EH (cell line): ENCODE results near the gene MZF1.
A peak's percentile ranks its signal among the peaks of the same experiment; 100 is the strongest.

Experiments used
- DNase-seq: peaks from one replicate; pipeline ENCODE4 v3.0.0-alpha.2; 2015; ENCODE audit warnings: low read depth

The MZF1 gene

GRCh38 chr19:58570770-58571574, 2.2 kb downstream of the MZF1 start:
- DNase-seq = no peak

- DNase-seq = no peak
These were observed 3.0 kb downstream of the MZF1 start for GRCh38 chr19:58569943-58570670.

- DNase-seq = no peak
These were observed 3.8 kb downstream of the MZF1 start for GRCh38 chr19:58569191-58569942.

DNA sequence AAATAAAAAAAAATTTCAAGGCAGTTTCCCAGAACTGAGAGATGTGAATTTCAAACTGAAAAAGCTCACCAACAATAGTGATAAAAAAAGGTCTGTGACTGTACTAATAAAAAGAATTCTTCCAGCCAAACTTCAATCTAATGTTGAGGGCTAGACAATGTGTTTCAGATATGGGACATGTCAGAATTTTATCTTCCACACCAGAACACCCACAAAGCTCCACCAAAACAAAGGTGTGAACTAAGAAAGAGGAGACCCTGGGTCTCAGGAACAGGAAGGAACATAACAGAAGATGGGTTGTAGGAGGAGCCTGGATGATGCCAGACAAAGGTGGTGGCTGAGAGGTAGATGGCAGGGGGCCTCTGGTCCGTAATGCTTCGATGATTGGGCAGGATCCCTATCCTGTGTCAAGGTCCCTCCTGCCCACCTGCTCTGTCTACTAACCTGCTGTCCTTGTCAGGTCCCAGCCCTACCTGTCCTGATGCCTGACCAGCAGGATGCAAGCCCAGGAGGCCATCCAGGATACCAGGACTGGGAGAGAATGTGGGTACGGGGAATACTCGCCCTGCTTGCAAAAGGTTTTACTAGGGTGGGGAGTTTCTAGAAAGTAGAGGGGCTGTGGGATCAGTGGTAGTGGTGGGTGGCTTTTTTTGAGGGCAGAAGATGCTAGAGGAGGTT, 4.5 kb downstream of the MZF1 start:
- no peak for DNase-seq

DNA sequence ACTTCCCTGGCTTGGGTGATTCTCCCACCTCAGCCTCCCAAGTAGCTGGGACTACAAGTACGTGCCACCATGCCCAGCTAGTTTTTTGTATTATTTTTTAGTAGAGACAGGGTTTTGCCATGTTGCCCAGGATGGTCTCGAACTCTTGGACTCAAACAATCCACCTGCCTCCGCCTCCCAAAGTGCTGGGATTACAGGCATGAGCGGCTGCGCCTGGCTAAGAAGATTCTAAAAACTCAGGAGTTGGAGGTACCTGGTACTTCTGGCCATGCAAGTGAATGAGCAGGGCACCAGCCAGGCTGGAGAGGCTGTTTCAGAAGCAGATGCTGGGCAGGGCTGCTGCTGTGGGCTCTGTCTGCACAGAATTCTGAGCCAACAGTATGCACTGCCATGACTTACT, 6.1 kb downstream of the MZF1 start:
- no peak for DNase-seq

DNA sequence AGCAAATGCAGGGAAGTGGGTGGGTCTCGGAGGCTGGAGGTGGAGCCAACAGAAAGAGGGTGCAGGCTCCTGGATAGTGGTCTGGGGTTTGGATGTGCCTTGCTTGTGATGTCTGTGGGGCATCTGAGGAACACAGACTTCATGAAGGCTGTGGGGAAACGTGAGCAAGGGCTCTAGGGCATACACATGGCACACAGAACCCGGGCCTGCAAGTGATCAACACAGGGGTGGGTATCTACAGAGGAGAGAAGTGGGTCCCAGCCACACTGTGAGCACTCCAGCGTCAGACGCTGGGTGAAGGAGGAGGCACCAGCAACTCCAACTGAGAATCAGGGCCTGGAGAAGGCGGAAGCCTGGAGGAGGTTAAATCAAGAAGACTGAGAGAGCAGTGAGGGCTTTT, 9.3 kb downstream of the MZF1 start:
- DNase-seq = no peak

- peak; percentile 33 for DNase-seq
These were observed 10.0 kb downstream of the MZF1 start for GRCh38 chr19:58563034-58563573.

- DNase-seq = peak; percentile 51
These were observed 10.8 kb downstream of the MZF1 start for GRCh38 chr19:58562122-58563033.

DNA sequence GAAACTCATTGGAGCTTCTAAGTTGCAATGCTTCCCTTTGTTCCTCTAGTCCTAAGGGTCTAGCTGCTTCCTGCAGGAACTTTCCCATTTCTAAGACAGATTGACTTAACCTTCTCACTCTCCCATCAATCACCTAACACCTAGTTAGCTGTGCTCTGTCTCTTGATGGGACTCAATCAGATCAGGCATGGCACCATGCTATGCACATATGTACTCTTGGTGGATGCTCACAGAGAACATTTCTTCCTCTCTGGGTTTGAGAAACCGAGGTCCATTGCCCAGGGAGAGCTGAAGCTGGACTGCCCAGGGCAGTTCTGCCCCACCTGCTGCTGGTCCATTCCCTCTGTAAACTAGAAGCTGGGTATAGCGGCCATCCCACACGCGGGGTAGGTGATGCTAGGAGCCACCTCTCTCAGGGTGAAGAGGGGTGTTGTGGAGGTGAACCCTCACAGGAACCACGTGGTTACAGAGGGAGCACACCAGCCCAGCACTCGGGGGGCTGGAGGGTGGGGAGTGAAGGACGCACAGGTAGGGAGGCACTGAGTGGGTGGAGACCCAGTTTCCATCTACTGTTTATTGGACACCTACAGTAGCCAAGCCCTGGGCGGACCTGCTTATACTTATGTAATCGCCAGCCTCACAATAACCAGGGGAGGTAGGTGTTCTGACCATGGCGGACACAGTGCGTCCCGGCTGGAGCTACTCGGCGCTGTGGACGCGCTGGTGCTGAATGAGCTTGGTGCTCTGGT, 11.6 kb downstream of the MZF1 start:
- DNase-seq = no peak

DNA sequence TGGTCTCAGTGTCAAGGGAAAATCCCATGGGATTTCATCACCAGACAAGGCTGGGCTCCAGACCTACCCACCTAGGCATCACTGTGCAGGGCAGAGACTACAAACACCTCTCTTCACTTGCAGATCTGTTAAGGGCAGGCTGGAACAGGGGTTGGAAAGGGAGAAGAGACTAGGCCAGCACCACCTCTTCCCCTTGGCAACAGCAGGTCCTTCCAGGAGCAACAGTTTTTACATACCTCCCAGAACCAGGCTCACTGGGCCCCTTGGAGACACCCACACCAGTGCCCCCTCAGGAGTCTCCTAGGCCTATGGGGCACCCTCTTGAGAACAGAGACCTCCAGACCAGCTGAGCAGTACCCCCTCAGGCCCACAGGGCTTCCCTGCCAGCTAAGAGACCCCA, 12.2 kb downstream of the MZF1 start:
- DNase-seq = no peak

- DNase-seq = no peak
These were observed 12.9 kb downstream of the MZF1 start for GRCh38 chr19:58560007-58560887.

DNA sequence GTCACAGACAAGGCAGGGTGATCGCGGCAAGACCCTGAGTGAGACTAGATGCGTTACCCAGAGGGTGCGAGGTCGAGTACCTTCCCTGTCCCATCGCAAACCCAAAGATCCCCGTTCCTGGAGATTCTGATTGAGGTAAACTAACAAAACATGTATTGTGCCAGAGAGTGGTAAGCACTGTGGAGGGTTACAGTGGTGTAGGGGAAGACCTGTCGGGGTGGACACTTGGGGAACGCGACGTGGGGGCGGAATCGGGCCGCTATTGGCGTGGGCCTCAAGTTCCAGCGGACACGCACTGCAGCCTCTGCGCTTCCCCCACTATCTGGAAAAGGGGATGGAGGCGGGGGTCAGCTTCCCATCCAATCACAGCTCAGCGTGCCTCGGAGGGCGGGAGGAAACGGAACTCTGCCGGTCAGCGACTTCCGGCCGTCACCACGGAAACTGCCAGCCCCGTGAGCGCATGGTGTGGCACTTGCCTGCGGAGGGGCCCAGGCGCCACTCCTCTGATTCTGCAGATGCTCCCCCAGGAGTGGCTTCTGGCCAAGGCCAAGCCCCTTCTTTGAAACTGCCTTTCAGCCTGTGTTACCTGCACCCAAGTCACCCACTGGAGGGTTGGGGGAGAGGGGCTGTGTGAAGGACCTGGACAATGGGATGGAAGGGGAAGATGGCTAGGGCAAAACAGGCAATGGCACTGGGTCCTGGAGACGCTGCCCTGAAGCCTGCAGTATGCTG, 13.7 kb downstream of the MZF1 start:
- DNase-seq = peak; percentile 94

- DNase-seq = peak; percentile 98
These were observed 14.4 kb downstream of the MZF1 start for GRCh38 chr19:58558623-58559274.

DNA sequence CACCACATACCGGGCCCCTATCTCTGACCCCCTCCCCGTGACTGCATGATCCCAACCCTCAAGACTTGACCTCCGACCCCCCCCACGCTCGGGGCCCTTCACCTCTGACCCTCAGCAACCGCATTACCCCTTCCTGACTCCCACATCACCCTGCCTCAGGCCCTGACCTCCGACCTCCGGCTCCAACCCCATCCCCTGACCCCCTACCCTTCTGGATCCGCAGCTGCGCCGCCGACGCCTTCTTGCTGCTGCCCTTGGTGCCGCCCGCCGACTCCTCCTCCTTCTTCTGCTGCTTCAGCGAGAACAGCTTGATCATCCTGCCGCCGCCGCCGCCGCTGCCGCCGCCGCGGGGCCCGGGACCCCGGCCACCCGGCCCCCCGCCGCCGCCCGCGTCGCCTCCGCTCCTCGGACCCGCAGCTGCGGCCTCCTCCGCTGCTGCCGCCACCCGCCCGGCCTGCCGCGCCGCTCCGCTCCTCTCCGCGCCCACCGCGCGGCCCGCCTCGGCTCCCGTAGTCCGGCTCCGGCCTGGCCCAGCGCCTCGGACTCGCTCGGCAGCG, 15.0 kb downstream of the MZF1 start, which contains the start of gene UBE2M:
Gene UBE2M (minus strand): TSS at position 546 of the 557 bp plus-strand sequence. CDS start 230 bp downstream, at position 316.
- peak; percentile 71 for DNase-seq

GRCh38 chr19:58557221-58558065, 15.7 kb downstream of the MZF1 start:
- DNase-seq = no peak

- no peak for DNase-seq
These were observed 16.4 kb downstream of the MZF1 start for GRCh38 chr19:58556622-58557220.
